ENCODE data around the gene GAS2.

GAS2 gene

DNA sequence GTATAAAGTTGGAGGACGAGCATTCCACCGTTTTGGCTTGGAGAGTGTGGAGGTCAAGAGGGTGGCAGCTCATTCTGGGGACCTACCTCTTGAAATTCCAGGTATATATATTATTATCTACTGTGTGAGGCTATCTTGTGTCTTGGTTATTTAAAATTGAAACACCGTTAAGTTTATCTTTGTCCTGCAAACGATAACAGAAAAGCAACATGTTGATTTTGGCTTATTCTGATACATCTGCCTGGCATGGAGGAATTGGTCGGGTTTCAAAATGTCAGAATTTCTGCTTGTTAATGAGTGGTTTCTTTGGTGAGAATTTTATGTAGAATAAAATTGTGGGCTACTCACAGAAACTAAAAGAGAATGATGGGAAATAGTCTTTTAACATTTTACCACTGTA, 108.8 kb downstream of the GAS2 start:
- no peaks in the 10 kb centered on the region for H4K20me1 ChIP-seq (ENCODE audit: low read depth, low read length)
- no peaks in the 10 kb centered on the region for H3K9me2 ChIP-seq (replicated peaks; ENCODE audit: insufficient read depth, low read length)
- H3K9ac ChIP-seq (ENCODE audit: low read length): no peak overlapping the region
- no peak overlapping the region for H3K4me2 ChIP-seq (ENCODE audit: low read depth, low read length, poor library complexity, severe bottlenecking)
- no peaks in the 10 kb centered on the region for H3K36me3 ChIP-seq (ENCODE audit: low read length)
- no peak overlapping the region for H3K27ac ChIP-seq (ENCODE audit: low read depth, low read length)
- H3K9me3 ChIP-seq (ENCODE audit: insufficient read depth, low read length): no peaks in the 10 kb centered on the region
- TF ChIP-seq, protein P1, sequence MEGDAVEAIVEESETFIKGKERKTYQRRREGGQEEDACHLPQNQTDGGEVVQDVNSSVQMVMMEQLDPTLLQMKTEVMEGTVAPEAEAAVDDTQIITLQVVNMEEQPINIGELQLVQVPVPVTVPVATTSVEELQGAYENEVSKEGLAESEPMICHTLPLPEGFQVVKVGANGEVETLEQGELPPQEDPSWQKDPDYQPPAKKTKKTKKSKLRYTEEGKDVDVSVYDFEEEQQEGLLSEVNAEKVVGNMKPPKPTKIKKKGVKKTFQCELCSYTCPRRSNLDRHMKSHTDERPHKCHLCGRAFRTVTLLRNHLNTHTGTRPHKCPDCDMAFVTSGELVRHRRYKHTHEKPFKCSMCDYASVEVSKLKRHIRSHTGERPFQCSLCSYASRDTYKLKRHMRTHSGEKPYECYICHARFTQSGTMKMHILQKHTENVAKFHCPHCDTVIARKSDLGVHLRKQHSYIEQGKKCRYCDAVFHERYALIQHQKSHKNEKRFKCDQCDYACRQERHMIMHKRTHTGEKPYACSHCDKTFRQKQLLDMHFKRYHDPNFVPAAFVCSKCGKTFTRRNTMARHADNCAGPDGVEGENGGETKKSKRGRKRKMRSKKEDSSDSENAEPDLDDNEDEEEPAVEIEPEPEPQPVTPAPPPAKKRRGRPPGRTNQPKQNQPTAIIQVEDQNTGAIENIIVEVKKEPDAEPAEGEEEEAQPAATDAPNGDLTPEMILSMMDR (IDR thresholded peaks at IDR 0.05; ENCODE audit: insufficient read depth, low read length, poor library complexity, severe bottlenecking): no peak
- no peak for TF ChIP-seq EZH2phosphoT487 (conservative IDR thresholded peaks at IDR 0.05; ENCODE audit: low read length)
- no peaks in the 10 kb centered on the region for H3F3A ChIP-seq (ENCODE audit: insufficient read depth)
- no peak overlapping the region for H3K4me3 ChIP-seq (ENCODE audit: insufficient read depth, low read length, poor library complexity, severe bottlenecking)
- no peaks in the 10 kb centered on the region for H3K27me3 ChIP-seq (ENCODE audit: low read length)
- no peak overlapping the region for H2AFZ ChIP-seq (ENCODE audit: low read depth, low read length, severe bottlenecking)
- H3K79me2 ChIP-seq (ENCODE audit: insufficient read depth, low read length): no peaks in the 10 kb centered on the region

DNA sequence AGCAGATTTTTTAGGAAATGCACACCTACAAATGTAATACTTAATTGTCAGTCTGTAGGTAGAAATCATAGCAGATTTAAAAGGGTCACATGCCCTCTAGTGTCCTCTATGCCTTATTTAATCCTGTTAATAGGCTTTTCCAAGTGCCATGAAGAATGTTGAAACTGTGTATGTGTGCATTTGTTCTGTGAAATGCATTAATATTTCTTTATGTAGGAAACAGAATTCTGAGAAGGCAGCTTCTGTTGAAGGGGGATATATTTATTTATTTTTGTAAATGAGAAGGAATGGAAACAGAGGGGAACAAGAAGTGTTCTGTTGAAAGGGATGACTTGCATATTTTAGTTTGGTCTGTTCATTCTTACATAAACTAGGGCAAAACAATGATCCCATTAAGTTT, 112.2 kb downstream of the GAS2 start:
- no peaks in the 10 kb centered on the region for H3K79me2 ChIP-seq (ENCODE audit: insufficient read depth, low read length)
- H4K20me1 ChIP-seq (ENCODE audit: low read depth, low read length): no peaks in the 10 kb centered on the region
- no peaks in the 10 kb centered on the region for H3K9me3 ChIP-seq (ENCODE audit: insufficient read depth, low read length)
- H3K27me3 ChIP-seq (ENCODE audit: low read length): no peaks in the 10 kb centered on the region
- H3F3A ChIP-seq (ENCODE audit: insufficient read depth): no peaks in the 10 kb centered on the region
- no peak overlapping the region for H3K27ac ChIP-seq (ENCODE audit: low read depth, low read length)
- H3K9ac ChIP-seq (ENCODE audit: low read length): no peak overlapping the region
- H3K4me2 ChIP-seq (ENCODE audit: low read depth, low read length, poor library complexity, severe bottlenecking): no peak overlapping the region
- no peak overlapping the region for H2AFZ ChIP-seq (ENCODE audit: low read depth, low read length, severe bottlenecking)
- no peaks in the 10 kb centered on the region for H3K36me3 ChIP-seq (ENCODE audit: low read length)
- no peaks in the 10 kb centered on the region for H3K9me2 ChIP-seq (replicated peaks; ENCODE audit: insufficient read depth, low read length)
- no peak for TF ChIP-seq EZH2phosphoT487 (conservative IDR thresholded peaks at IDR 0.05; ENCODE audit: low read length)
- TF ChIP-seq, protein P1 (IDR thresholded peaks at IDR 0.05; ENCODE audit: insufficient read depth, low read length, poor library complexity, severe bottlenecking): no peak
- H3K4me3 ChIP-seq (ENCODE audit: insufficient read depth, low read length, poor library complexity, severe bottlenecking): no peak overlapping the region

DNA sequence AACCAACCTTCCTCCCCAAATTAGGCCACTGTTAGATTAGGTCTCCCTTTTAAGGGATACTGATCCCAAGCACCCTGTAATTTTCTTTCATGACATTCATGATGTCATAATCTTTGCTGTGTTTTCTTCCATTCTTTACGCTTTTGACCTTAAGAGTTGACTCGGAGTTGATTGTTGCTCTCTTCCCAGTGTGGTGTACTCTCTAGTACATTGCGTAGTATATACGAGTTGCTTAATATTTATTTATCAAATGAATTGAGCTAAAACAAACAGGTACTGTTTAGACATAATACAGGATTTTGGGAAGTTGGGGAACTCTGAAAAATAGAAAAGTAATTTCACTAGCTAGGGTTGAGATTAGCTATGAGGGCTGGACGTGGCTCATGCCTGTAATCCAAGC, 113.4 kb downstream of the GAS2 start:
- no peak overlapping the region for H3K27ac ChIP-seq (ENCODE audit: low read depth, low read length)
- H3K9me2 ChIP-seq (replicated peaks; ENCODE audit: insufficient read depth, low read length): no peaks in the 10 kb centered on the region
- no peak overlapping the region for H3K9ac ChIP-seq (ENCODE audit: low read length)
- H3F3A ChIP-seq (ENCODE audit: insufficient read depth): no peaks in the 10 kb centered on the region
- H3K36me3 ChIP-seq (ENCODE audit: low read length): no peaks in the 10 kb centered on the region
- no peak overlapping the region for H3K4me3 ChIP-seq (ENCODE audit: insufficient read depth, low read length, poor library complexity, severe bottlenecking)
- TF ChIP-seq EZH2phosphoT487 (conservative IDR thresholded peaks at IDR 0.05; ENCODE audit: low read length): no peak
- TF ChIP-seq, protein P1 (IDR thresholded peaks at IDR 0.05; ENCODE audit: insufficient read depth, low read length, poor library complexity, severe bottlenecking): no peak
- no peak overlapping the region for H3K4me2 ChIP-seq (ENCODE audit: low read depth, low read length, poor library complexity, severe bottlenecking)
- H3K9me3 ChIP-seq (ENCODE audit: insufficient read depth, low read length): no peaks in the 10 kb centered on the region
- no peaks in the 10 kb centered on the region for H3K79me2 ChIP-seq (ENCODE audit: insufficient read depth, low read length)
- H3K27me3 ChIP-seq (ENCODE audit: low read length): no peaks in the 10 kb centered on the region
- H4K20me1 ChIP-seq (ENCODE audit: low read depth, low read length): no peaks in the 10 kb centered on the region
- H2AFZ ChIP-seq (ENCODE audit: low read depth, low read length, severe bottlenecking): no peak overlapping the region
